Tibial artery (tissue), 4 donors: Measurements from ENCODE around the gene RPTOR.
A peak's percentile ranks its signal among the peaks of the same experiment; 100 is the strongest.

Experiments used
- DNase-seq, 2 donors: peaks; one replicate each; pipeline ENCODE4 v3.0.0-alpha.2; 2019
- H3K27ac ChIP-seq, 2 donors: fragments of 200-600 bp; sonication (generic) in 1 of 2; 1 replicate in 1 of 2; 2 replicates in 1 of 2; pipeline ENCODE4 v1.5.1; 2018 to 2019; ENCODE audit warnings: mild to moderate bottlenecking in 1 of 2
- H3K27me3 ChIP-seq, 2 donors: fragments of 200-600 bp; sonication (generic) in 1 of 2; one replicate each; pipeline versions ENCODE4 v1.5.1 to v1.6.0; 2016 to 2019
- H3K36me3 ChIP-seq, 3 donors: fragments of 200-600 bp; sonication (generic) in 2 of 3; one replicate each; pipeline ENCODE4 v1.5.1; 2016 to 2019; ENCODE audit warnings: mild to moderate bottlenecking in 2 of 3
- H3K4me1 ChIP-seq, 4 donors: fragments of 200-600 bp; sonication (generic) in 2 of 4; 1 replicate in 3 of 4; 2 replicates in 1 of 4; pipeline ENCODE4 v1.5.1; 2016 to 2019
- H3K4me3 ChIP-seq, 2 donors: fragments of 200-600 bp; sonication (generic) in 1 of 2; 1 replicate in 1 of 2; 2 replicates in 1 of 2; pipeline ENCODE4 v1.5.1; 2018 to 2019; ENCODE audit warnings: mild to moderate bottlenecking in 2 of 2
- H3K9me3 ChIP-seq, 3 donors: fragments of 200-600 bp; sonication (generic) in 1 of 3; one replicate each; pipeline ENCODE4 v1.5.1; 2016 to 2019
- CTCF ChIP-seq, 2 experiments: fragments of 200-600 bp in 1 of 2; fragments of 450-650 bp in 1 of 2; IDR thresholded peaks; one replicate each; pipeline ENCODE4 v1.5.1; 2017 to 2019; ENCODE audit warnings: antibody characterized with exemption in 2 of 2, mild to moderate bottlenecking in 1 of 2, moderate library complexity in 1 of 2
- intact Hi-C: fragments of 100-400 bp; cut with DNase I; formaldehyde crosslinking; loops from one replicate; pipeline ENCODE4 v1.15.0; 2023; ENCODE audit warnings: low total_unique reads

Gene RPTOR

GRCh38 chr17:80786470-80786869 lies 241.8 kb downstream of the RPTOR start:
- no peaks in the 10 kb centered on the region for H3K9me3 ChIP-seq
- H3K4me3 ChIP-seq: no peak overlapping the region
- peak in 1 of 2 donors; percentile 16 for DNase-seq
- H3K27ac ChIP-seq: no peak overlapping the region
- TF ChIP-seq CTCF (IDR thresholded peaks at IDR 0.05): no peak
- H3K27me3 ChIP-seq: no peaks in the 10 kb centered on the region
- H3K4me1 ChIP-seq: peaks cover 0 to 66% (median 21%) of the 10 kb centered on the region in 4 donors
- H3K36me3 ChIP-seq: no peaks in the 10 kb centered on the region
- intact Hi-C loops: no loop called here

DNA sequence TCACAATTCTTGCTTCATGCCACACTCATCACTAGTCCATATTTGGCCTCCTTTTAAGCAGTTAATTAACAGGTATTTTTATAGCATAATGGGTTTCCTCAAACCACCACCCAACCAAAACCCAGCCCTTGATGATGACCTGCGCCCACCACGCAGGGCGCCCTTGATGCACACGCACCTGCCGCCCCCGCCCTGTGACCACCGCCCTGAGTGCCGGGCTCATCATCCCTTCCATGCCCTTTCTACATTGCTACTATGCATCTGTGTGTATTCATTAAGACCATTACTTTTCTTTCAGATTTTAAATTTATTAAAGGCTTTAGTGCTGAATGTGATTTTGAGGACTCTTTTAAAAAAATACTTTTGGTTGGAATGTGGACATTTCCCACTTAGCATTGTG lies 242.2 kb downstream of the RPTOR start:
- intact Hi-C loops: no loop called here
- no peak for TF ChIP-seq CTCF (IDR thresholded peaks at IDR 0.05)
- peaks cover 0 to 66% (median 24%) of the 10 kb centered on the region in 4 donors for H3K4me1 ChIP-seq
- DNase-seq: peak in 1 of 2 donors; percentile 17
- no peak overlapping the region for H3K4me3 ChIP-seq
- H3K9me3 ChIP-seq: no peaks in the 10 kb centered on the region
- no peaks in the 10 kb centered on the region for H3K27me3 ChIP-seq
- no peak overlapping the region for H3K27ac ChIP-seq
- no peaks in the 10 kb centered on the region for H3K36me3 ChIP-seq

- no peak for DNase-seq
- Histone ChIP-seq H3K4me3 (no peak overlapping the region), H3K9me3 (no peaks in the 10 kb centered on the region), H3K36me3 (no peaks in the 10 kb centered on the region), H3K27me3 (no peaks in the 10 kb centered on the region), H3K27ac (no peak overlapping the region), H3K4me1 (peaks cover 0 to 66% (median 27%) of the 10 kb centered on the region in 4 donors)
- intact Hi-C loops: no loop called here
- no peak for TF ChIP-seq CTCF (IDR thresholded peaks at IDR 0.05)
Measured at GRCh38 chr17:80787881-80788280, 243.2 kb downstream of the RPTOR start.

DNA sequence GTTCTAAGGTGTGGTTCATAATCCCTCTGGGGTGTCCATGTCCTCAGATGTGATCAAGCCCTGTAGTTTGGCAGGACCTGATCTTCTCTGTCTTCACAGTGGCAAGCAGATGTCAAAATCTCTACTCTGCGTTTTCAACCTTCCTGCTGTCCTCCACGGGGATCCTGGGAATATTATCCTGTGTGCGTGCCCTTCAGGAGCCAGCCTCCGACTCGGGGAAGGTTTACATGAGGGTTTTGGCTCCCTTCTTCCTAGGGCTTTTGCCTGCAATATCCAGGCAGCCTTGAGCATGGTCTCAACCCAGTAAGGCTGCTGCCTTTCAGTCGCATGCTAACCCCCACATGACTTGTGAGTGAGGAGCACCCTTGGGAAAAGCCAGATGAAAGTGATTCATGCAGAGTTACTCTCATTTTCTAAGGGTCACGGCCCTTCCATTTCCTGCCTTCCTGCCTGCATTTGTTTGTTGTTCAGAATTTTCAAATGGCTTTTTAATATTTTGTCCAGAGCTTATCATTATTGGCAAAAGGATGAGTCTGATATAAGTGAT lies 244.8 kb downstream of the RPTOR start:
- DNase-seq: peak; percentile 61 to 77
- H3K27me3 ChIP-seq: no peaks in the 10 kb centered on the region
- H3K9me3 ChIP-seq: no peaks in the 10 kb centered on the region
- H3K4me3 ChIP-seq: no peak overlapping the region
- no peak overlapping the region for H3K27ac ChIP-seq
- intact Hi-C loops: no loop called here
- peaks cover 0 to 51% (median 22%) of the 10 kb centered on the region in 4 donors for H3K4me1 ChIP-seq
- no peak for TF ChIP-seq CTCF (IDR thresholded peaks at IDR 0.05)
- no peaks in the 10 kb centered on the region for H3K36me3 ChIP-seq

DNA sequence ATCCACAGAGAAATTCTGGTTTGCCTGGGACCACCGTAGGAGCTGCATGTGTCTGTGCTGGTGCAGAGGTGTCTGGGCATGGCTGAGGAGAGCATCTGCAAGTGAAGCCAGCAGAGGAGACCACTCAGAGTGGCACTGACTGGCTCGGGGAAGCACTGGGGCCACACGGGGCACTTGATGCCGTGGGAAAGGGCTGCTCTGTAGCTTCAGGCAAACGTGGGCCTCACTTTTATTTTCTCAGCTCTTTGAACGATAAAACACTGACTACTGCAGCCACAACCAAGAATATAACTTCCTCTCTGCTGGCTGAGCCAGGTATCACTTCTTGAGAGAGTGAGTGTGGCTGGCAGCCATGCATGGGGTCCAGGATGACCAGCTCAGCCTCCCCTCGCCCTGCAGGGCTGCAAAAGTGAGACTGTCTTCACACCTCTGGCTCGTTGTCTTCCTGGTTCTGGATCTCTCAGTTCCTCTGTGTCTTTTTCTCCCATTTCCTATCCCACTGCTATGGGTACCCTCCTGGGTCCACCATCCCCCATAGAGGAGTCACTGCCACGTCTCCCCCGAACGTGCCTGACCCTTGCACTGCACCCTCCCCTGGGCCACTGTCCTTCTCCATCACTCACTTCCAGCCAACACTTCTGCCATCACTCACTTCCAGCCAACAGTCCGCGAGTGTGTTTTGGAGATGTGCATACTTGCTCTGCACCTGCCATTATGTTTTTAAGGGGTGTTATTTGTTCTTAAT lies 245.6 kb downstream of the RPTOR start:
- no peak for TF ChIP-seq CTCF (IDR thresholded peaks at IDR 0.05)
- Histone ChIP-seq H3K4me3 (no peak overlapping the region), H3K4me1 (peaks cover 0 to 43% (median 21%) of the 10 kb centered on the region in 4 donors), H3K27ac (no peak overlapping the region), H3K9me3 (no peaks in the 10 kb centered on the region), H3K36me3 (no peaks in the 10 kb centered on the region), H3K27me3 (no peaks in the 10 kb centered on the region)
- intact Hi-C loops: no loop called here
- DNase-seq: no peak
